NCI-H146 treated with DMSO at 0.1 percent for 48 hours (cell line): Measurements from ENCODE around the gene NKX2-3.

Experiments
- DNase-seq: peaks from one replicate; lab custom pipeline; 2025; ENCODE audit not compliant: unreplicated experiment; lab: John Stamatoyannopoulos, UW

Gene NKX2-3

GRCh38 chr10:99525897-99526296 is 6.8 kb upstream of the NKX2-3 start:
- no peak for DNase-seq

- no peak for DNase-seq
These were observed 5.8 kb upstream of the NKX2-3 start for GRCh38 chr10:99526861-99527504.

- no peak for DNase-seq
These were observed 4.9 kb upstream of the NKX2-3 start for GRCh38 chr10:99527526-99528493.

GRCh38 chr10:99528494-99529441 is 4.0 kb upstream of the NKX2-3 start:
- no peak for DNase-seq

- no peak for DNase-seq
These were observed 3.1 kb upstream of the NKX2-3 start for GRCh38 chr10:99529591-99530107.

- no peak for DNase-seq
These were observed 2.4 kb upstream of the NKX2-3 start for GRCh38 chr10:99530108-99531025.

- DNase-seq: no peak
These were observed 1.6 kb upstream of the NKX2-3 start for GRCh38 chr10:99531026-99531695.

GRCh38 chr10:99531696-99532593 is 797 bp upstream of the NKX2-3 start:
- DNase-seq: no peak

GRCh38 chr10:99533496-99534449 is 1.0 kb downstream of the NKX2-3 start:
- no peak for DNase-seq

- no peak for DNase-seq
These were observed 1.8 kb downstream of the NKX2-3 start for GRCh38 chr10:99534450-99534938.

- no peak for DNase-seq
These were observed 2.4 kb downstream of the NKX2-3 start for GRCh38 chr10:99534939-99535763.

GRCh38 chr10:99535764-99536337 is 3.1 kb downstream of the NKX2-3 start:
- no peak for DNase-seq

- no peak for DNase-seq
These were observed 3.8 kb downstream of the NKX2-3 start for GRCh38 chr10:99536338-99537085.

- no peak for DNase-seq
These were observed 4.6 kb downstream of the NKX2-3 start for GRCh38 chr10:99537086-99537988.
